Lung (tissue), 12 donors: Measurements from ENCODE around the gene GGCX. TPM values are rescaled to one million over a fixed set of nuclear protein-coding genes. Genes with fewer than 3 reads are reported as not detected.

Experiments used
- ATAC-seq: fragments of 200-7000 bp; cut with Tn5 transposase; one replicate; pipeline ENCODE4 v1.9.1; 2020; ENCODE audit warnings: moderate number of reproducible peaks; ENCODE audit not compliant: insufficient read depth, low FRiP score
- DNase-seq, 3 donors: peaks; one replicate each; pipeline ENCODE4 v3.0.0-alpha.2; 2013 to 2017
- H3K27ac ChIP-seq, 2 donors: one replicate each; pipeline ENCODE4 v1.5.1; 2013; ENCODE audit warnings: mild to moderate bottlenecking in 2 of 2, moderate library complexity in 2 of 2, control low read depth in 1 of 2, inconsistent platforms in 1 of 2, low read depth in 1 of 2, low read length in 1 of 2
- H3K27me3 ChIP-seq, 3 donors: one replicate each; pipeline ENCODE4 v1.5.1; 2013; ENCODE audit warnings: low read length in 2 of 3; ENCODE audit not compliant: control insufficient read depth in 3 of 3, insufficient read depth in 3 of 3
- H3K36me3 ChIP-seq, 4 donors: one replicate each; pipeline ENCODE4 v1.5.1; 2013; ENCODE audit warnings: low read length in 4 of 4, mild to moderate bottlenecking in 1 of 4, moderate library complexity in 1 of 4; ENCODE audit not compliant: control insufficient read depth in 4 of 4, insufficient read depth in 4 of 4
- H3K4me1 ChIP-seq, 5 donors: one replicate each; pipeline ENCODE4 v1.5.1; 2013; ENCODE audit warnings: low read length in 5 of 5, mild to moderate bottlenecking in 2 of 5, moderate library complexity in 1 of 5; ENCODE audit not compliant: control insufficient read depth in 5 of 5, insufficient read depth in 5 of 5
- H3K4me3 ChIP-seq: one replicate; pipeline ENCODE4 v1.5.1; 2013; ENCODE audit warnings: mild to moderate bottlenecking, control low read depth, moderate library complexity
- H3K9ac ChIP-seq, 2 donors: one replicate each; pipeline ENCODE4 v1.5.1; 2013; ENCODE audit warnings: low read length in 2 of 2, control low read depth in 1 of 2; ENCODE audit not compliant: insufficient read depth in 1 of 2
- H3K9me3 ChIP-seq, 4 donors: one replicate each; pipeline ENCODE4 v1.5.1; 2013; ENCODE audit warnings: low read length in 3 of 4, mild to moderate bottlenecking in 1 of 4, moderate library complexity in 1 of 4; ENCODE audit not compliant: control insufficient read depth in 4 of 4, insufficient read depth in 3 of 4
- CTCF ChIP-seq: IDR thresholded peaks from 2 replicates; pipeline ENCODE4 v1.5.1; 2012; ENCODE audit warnings: mild to moderate bottlenecking; ENCODE audit errors: control extremely low read depth, extremely low read depth
- WGBS, 2 donors: extraction: QIAGEN DNeasy Blood & Tissue Kit; methylation state at CpG; one replicate each; pipeline ENCODE4 v1.1.7; 2013; 5-methylcytosine and 5-hydroxymethylcytosine counted together
- polyA plus RNA-seq, 2 donors: library from polyadenylated mRNA; stranded (reverse); fragments of 200-250 nt; gene quantifications; one replicate each; pipeline ENCODE4 v1.2.1, GENCODE V29; 2013
- total RNA-seq, 2 donors: library from RNA; depleted of rRNA in 1 of 2; stranded (reverse); fragments of >200 nt in 1 of 2; gene quantifications; one replicate each; pipeline ENCODE4 v1.2.1, GENCODE V29; 2014 to 2021
- donor health status: control.
- donor health status: control.
- donor health status: Bipolar disorder and iron deficiency.
- donor health status: healthy.
- donor health status: DM: yes; HTN: yes; CAD: no.

Gene GGCX
- total and polyA plus RNA-seq, 4 donors, result 21.8 to 69.2 (median 44.8) TPM

GRCh38 chr2:85558160-85558559 lies 3.1 kb downstream of the GGCX start:
- no peak overlapping the region for H3K9ac ChIP-seq
- peak overlapping the region in 1 of 2 donors; percentile 45 for H3K27ac ChIP-seq
- H3K9me3 ChIP-seq, result no peaks in the 10 kb centered on the region
- H3K27me3 ChIP-seq, result no peaks in the 10 kb centered on the region
- peaks cover 0 to 37% (median 17%) of the 10 kb centered on the region in 4 donors for H3K36me3 ChIP-seq
- no peak overlapping the region for H3K4me3 ChIP-seq
- ATAC-seq, result no peak
- WGBS, 2 donors, result 96 to 100% methylated on average over 1 of the region's 1 CpG
- DNase-seq, result no peak
- H3K4me1 ChIP-seq, result peaks cover 0 to 18% (median 6%) of the 10 kb centered on the region in 5 donors
- TF ChIP-seq CTCF, result no peak

- ATAC-seq (no peak), DNase-seq (no peak)
- H3K9ac ChIP-seq, result no peak overlapping the region
- 95 to 98% methylated on average over 5 of the region's 5 CpGs for WGBS, 2 donors
- no peaks in the 10 kb centered on the region for H3K9me3 ChIP-seq
- no peak overlapping the region for H3K4me3 ChIP-seq
- no peaks in the 10 kb centered on the region for H3K27me3 ChIP-seq
- H3K27ac ChIP-seq, result no peak overlapping the region
- TF ChIP-seq CTCF, result no peak
- H3K36me3 ChIP-seq, result peaks cover 2 to 45% (median 24%) of the 10 kb centered on the region in 4 donors
- H3K4me1 ChIP-seq, result peaks cover 0 to 18% (median 6%) of the 10 kb centered on the region in 5 donors
Measured at GRCh38 chr2:85557130-85557529, 4.2 kb downstream of the GGCX start.

GRCh38 chr2:85554980-85555612 lies 6.2 kb downstream of the GGCX start:
- Histone ChIP-seq H3K9me3 (no peaks in the 10 kb centered on the region), H3K27me3 (no peaks in the 10 kb centered on the region), H3K27ac (no peak overlapping the region), H3K4me3 (no peak overlapping the region), H3K4me1 (peaks cover 0 to 6% (median 0%) of the 10 kb centered on the region in 5 donors), H3K36me3 (peaks cover 8 to 65% (median 35%) of the 10 kb centered on the region in 4 donors), H3K9ac (no peak overlapping the region)
- no peak for ATAC-seq
- TF ChIP-seq CTCF, result no peak
- no peak for DNase-seq
- 93 to 96% methylated on average over 3 of the region's 3 CpGs for WGBS, 2 donors

- 76 to 82% methylated on average over 6 of the region's 6 CpGs for WGBS, 2 donors
- peaks cover 12 to 67% (median 34%) of the 10 kb centered on the region in 4 donors for H3K36me3 ChIP-seq
- no peak for TF ChIP-seq CTCF
Measured at GRCh38 chr2:85553184-85553583, 8.1 kb downstream of the GGCX start.

More at GRCh38 chr2:85553184-85553583, 8.1 kb downstream of the GGCX start:
- no peak overlapping the region for H3K27ac ChIP-seq
- no peaks in the 10 kb centered on the region for H3K4me1 ChIP-seq
- no peaks in the 10 kb centered on the region for H3K9me3 ChIP-seq
- no peak for DNase-seq
- no peak overlapping the region for H3K4me3 ChIP-seq
- no peaks in the 10 kb centered on the region for H3K27me3 ChIP-seq
- H3K9ac ChIP-seq, result no peak overlapping the region
- no peak for ATAC-seq
